ENCODE measurements around the gene SSTR3.
"Not testable (repeated sequence)": the region's sequence is repeated elsewhere in the genome, so short reads cannot be mapped to it uniquely, and the experiment has no call there.

Gene SSTR3

GRCh38 chr22:37211075-37211865 lies 1.0 kb downstream of the SSTR3 start:
- no peak for DNase-seq (ENCODE audit: low read depth in 2 of 2)

- DNase-seq (ENCODE audit: low read depth in 2 of 2): no peak
Observed at GRCh38 chr22:37210041-37210803, 2.1 kb downstream of the SSTR3 start.

- no peak for DNase-seq (ENCODE audit: low read depth in 2 of 2)
Observed at GRCh38 chr22:37209140-37209845, 3.0 kb downstream of the SSTR3 start.

GRCh38 chr22:37208401-37209139 lies 3.7 kb downstream of the SSTR3 start:
- no peak for DNase-seq (ENCODE audit: low read depth in 2 of 2)

GRCh38 chr22:37207981-37208380 lies 4.3 kb downstream of the SSTR3 start:
- DNase-seq (ENCODE audit: low read depth in 2 of 2): no peak

- no peak for DNase-seq (ENCODE audit: low read depth in 2 of 2)
Observed at GRCh38 chr22:37206841-37207821, 5.1 kb downstream of the SSTR3 start.

GRCh38 chr22:37206118-37206840 lies 6.0 kb downstream of the SSTR3 start:
- DNase-seq (ENCODE audit: low read depth in 2 of 2): no peak

- DNase-seq (ENCODE audit: low read depth in 2 of 2): no peak
Observed at GRCh38 chr22:37205046-37205445, 7.2 kb downstream of the SSTR3 start.

- DNase-seq (ENCODE audit: low read depth in 2 of 2): no peak
Observed at GRCh38 chr22:37204045-37204655, 8.1 kb downstream of the SSTR3 start.

GRCh38 chr22:37203354-37204044 lies 8.8 kb downstream of the SSTR3 start:
- no peak for DNase-seq (ENCODE audit: low read depth in 2 of 2)

- DNase-seq (ENCODE audit: low read depth in 2 of 2): no peak
Observed at GRCh38 chr22:37202716-37203115, 9.6 kb downstream of the SSTR3 start.

- DNase-seq (ENCODE audit: low read depth in 2 of 2): no peak
Observed at GRCh38 chr22:37202001-37202555, 10.2 kb downstream of the SSTR3 start.

GRCh38 chr22:37201443-37201820 lies 10.8 kb downstream of the SSTR3 start:
- not testable (repeated sequence) for DNase-seq (ENCODE audit: low read depth in 2 of 2)

GRCh38 chr22:37199760-37200108 lies 12.5 kb downstream of the SSTR3 start:
- DNase-seq (ENCODE audit: low read depth in 2 of 2): no peak

GRCh38 chr22:37199103-37199759 lies 13.0 kb downstream of the SSTR3 start:
- peak; percentile 92 to 94 for DNase-seq (ENCODE audit: low read depth in 2 of 2)

- peak; percentile 45 to 49 for DNase-seq (ENCODE audit: low read depth in 2 of 2)
Observed at GRCh38 chr22:37198258-37199102, 13.8 kb downstream of the SSTR3 start.

Data from fibroblast of skin of left quadriceps (primary cell).